HG03045 (cell line): ENCODE results near the gene MAP4K3.
A peak's percentile ranks its signal among the peaks of the same experiment; 100 is the strongest.

Source experiments
- ATAC-seq: cut with Tn5 transposase; IDR thresholded peaks from one replicate; pipeline ENCODE4 v1.9.1; 2021; ENCODE audit warnings: mild to moderate bottlenecking, moderate library complexity; ENCODE audit not compliant: unreplicated experiment

The MAP4K3 gene

GRCh38 chr2:39445934-39446333 lies 8.8 kb upstream of the MAP4K3 start:
- no peak for ATAC-seq

- no peak for ATAC-seq
Observed at GRCh38 chr2:39443009-39443408, 5.9 kb upstream of the MAP4K3 start.

- ATAC-seq, result peak; percentile 39
Observed at GRCh38 chr2:39437522-39438296, 624 bp upstream of the MAP4K3 start.

GRCh38 chr2:39435741-39436591 lies 1.1 kb downstream of the MAP4K3 start:
- no peak for ATAC-seq

- ATAC-seq, result no peak
Observed at GRCh38 chr2:39435234-39435633, 1.9 kb downstream of the MAP4K3 start.

GRCh38 chr2:39434233-39434897 lies 2.7 kb downstream of the MAP4K3 start:
- ATAC-seq, result no peak

GRCh38 chr2:39433586-39434195 lies 3.4 kb downstream of the MAP4K3 start:
- no peak for ATAC-seq

GRCh38 chr2:39432701-39433100 lies 4.4 kb downstream of the MAP4K3 start:
- no peak for ATAC-seq

GRCh38 chr2:39431592-39432316 lies 5.3 kb downstream of the MAP4K3 start:
- ATAC-seq, result no peak

- ATAC-seq, result no peak
Observed at GRCh38 chr2:39429746-39430145, 7.3 kb downstream of the MAP4K3 start.

GRCh38 chr2:39424951-39425350 lies 12.1 kb downstream of the MAP4K3 start:
- no peak for ATAC-seq

GRCh38 chr2:39422700-39423099 lies 14.4 kb downstream of the MAP4K3 start:
- no peak for ATAC-seq

GRCh38 chr2:39421354-39421753 lies 15.7 kb downstream of the MAP4K3 start:
- no peak for ATAC-seq

GRCh38 chr2:39419282-39420223 lies 17.5 kb downstream of the MAP4K3 start:
- no peak for ATAC-seq

- ATAC-seq, result no peak
Observed at GRCh38 chr2:39418491-39418890, 18.6 kb downstream of the MAP4K3 start.

- no peak for ATAC-seq
Observed at GRCh38 chr2:39416140-39416539, 20.9 kb downstream of the MAP4K3 start.

- no peak for ATAC-seq
Observed at GRCh38 chr2:39413063-39413737, 23.9 kb downstream of the MAP4K3 start.

- ATAC-seq, result no peak
Observed at GRCh38 chr2:39411181-39411944, 25.7 kb downstream of the MAP4K3 start.
